Measurements from ENCODE around the gene PTPRT. TPM values are rescaled to one million over a fixed set of nuclear protein-coding genes. Genes with fewer than 3 reads are reported as not detected.

The PTPRT gene
- total RNA-seq, 1 experiment from 2014 or later: 0.13 TPM

DNA sequence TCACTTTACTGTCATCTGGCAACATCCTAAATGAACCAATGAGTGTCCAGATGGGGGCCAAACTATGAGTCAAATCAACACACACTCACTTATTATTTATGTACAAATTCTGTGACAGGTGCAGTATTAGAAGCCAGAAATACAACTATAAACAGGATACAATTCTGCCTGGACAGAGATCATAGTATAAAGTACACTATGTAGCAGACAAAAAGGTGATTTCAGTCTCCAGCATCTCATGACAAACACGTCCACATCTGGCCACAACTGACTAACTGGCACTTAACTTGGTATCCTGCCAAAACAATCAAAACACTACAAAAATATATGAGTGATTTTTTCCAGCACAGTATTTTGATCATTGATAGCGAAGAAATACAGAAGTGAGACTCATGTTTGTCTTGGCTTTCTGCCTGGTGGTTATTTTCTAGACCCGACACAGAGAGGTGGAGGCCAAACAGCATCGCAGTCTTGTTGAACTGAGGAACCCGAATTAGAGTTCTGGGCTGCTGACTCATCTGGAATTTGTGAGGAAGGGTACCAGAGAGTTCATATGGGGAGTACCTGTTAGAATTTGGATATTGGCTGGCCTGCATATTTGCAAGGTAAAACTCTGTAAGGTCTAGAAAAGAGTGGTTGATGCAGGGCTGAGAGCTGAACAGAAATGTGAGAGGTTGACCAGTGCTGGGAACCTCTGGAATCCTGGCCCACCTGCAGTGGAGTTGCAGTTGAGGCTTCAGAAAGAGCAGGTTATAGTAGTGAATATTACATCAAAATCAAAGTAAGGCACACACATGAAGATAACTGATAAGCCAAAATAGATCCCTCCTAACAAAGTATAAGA, 475.2 kb downstream of the PTPRT start:
- no peak overlapping the region for H4K5ac ChIP-seq (ENCODE audit: insufficient read length, low read depth, low read length)
- H3K23ac ChIP-seq (ENCODE audit: insufficient read length, low read depth, low read length): no peak overlapping the region
- no peak overlapping the region for H3K4me2 ChIP-seq (ENCODE audit: insufficient read depth, insufficient read length, low read length)
- H2AFZ ChIP-seq (ENCODE audit: low read length): no peak overlapping the region
- no peaks in the 10 kb centered on the region for H3K4me1 Mint-ChIP-seq
- no peaks in the 10 kb centered on the region for H3K4me1 ChIP-seq (ENCODE audit: insufficient read depth, low read length)
- H2BK120ac ChIP-seq (ENCODE audit: low read depth, low read length, poor library complexity, severe bottlenecking): no peak overlapping the region
- no peak overlapping the region for H2BK5ac ChIP-seq (ENCODE audit: insufficient read length, low read length)
- H3K56ac ChIP-seq (ENCODE audit: insufficient read length, low read depth, low read length): no peak overlapping the region
- no peak overlapping the region for H2BK20ac ChIP-seq (ENCODE audit: low read depth, low read length, poor library complexity, severe bottlenecking)
- H3K27me3 ChIP-seq (ENCODE audit: insufficient read depth, low read length): no peaks in the 10 kb centered on the region
- H3K36me3 Mint-ChIP-seq (ENCODE audit: insufficient read depth in 1 of 3, low read depth in 3 of 3): peaks cover 11 to 14% (median 11%) of the 10 kb centered on the region in 3 experiments
- no peak overlapping the region for H3K9ac ChIP-seq (ENCODE audit: extremely low read depth, insufficient read length, low read length)
- no peaks in the 10 kb centered on the region for H3K79me1 ChIP-seq (ENCODE audit: insufficient read depth, low read depth, low read length, poor library complexity, severe bottlenecking)
- TF ChIP-seq, protein P1, sequence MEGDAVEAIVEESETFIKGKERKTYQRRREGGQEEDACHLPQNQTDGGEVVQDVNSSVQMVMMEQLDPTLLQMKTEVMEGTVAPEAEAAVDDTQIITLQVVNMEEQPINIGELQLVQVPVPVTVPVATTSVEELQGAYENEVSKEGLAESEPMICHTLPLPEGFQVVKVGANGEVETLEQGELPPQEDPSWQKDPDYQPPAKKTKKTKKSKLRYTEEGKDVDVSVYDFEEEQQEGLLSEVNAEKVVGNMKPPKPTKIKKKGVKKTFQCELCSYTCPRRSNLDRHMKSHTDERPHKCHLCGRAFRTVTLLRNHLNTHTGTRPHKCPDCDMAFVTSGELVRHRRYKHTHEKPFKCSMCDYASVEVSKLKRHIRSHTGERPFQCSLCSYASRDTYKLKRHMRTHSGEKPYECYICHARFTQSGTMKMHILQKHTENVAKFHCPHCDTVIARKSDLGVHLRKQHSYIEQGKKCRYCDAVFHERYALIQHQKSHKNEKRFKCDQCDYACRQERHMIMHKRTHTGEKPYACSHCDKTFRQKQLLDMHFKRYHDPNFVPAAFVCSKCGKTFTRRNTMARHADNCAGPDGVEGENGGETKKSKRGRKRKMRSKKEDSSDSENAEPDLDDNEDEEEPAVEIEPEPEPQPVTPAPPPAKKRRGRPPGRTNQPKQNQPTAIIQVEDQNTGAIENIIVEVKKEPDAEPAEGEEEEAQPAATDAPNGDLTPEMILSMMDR (conservative IDR thresholded peaks at IDR 0.05): no peak
- no peak overlapping the region for H2AK5ac ChIP-seq (ENCODE audit: insufficient read length, low read length)
- H3K9me3 Mint-ChIP-seq: peaks cover 18 to 30% of the 10 kb centered on the region in 2 experiments
- no peak overlapping the region for H3K27ac ChIP-seq (ENCODE audit: insufficient read length, low read depth, low read length)
- H4K8ac ChIP-seq (replicated peaks; ENCODE audit: insufficient read length, low read depth, low read length): no peak overlapping the region
- no peak overlapping the region; a peak in 1 of 7 replicates for H3K27ac Mint-ChIP-seq
- no peak overlapping the region for H3K18ac ChIP-seq (ENCODE audit: insufficient read length, low read depth, low read length)
- no peak overlapping the region for H3K14ac ChIP-seq (ENCODE audit: insufficient read depth, low read length)
- no peak overlapping the region for H3K4ac ChIP-seq (ENCODE audit: low read depth, low read length)
- no peaks in the 10 kb centered on the region for H3K79me2 ChIP-seq (ENCODE audit: insufficient read depth, low read length)
- H2BK12ac ChIP-seq (ENCODE audit: insufficient read length, low read depth, low read length): no peak overlapping the region
- no peak overlapping the region for H2BK15ac ChIP-seq (ENCODE audit: low read depth, low read length)
- WGBS (ENCODE audit: extremely low coverage, insufficient read length, low lambda C conversion rate): no CpG with 5 or more reads among the region's 5 CpGs
- H3K23me2 ChIP-seq (ENCODE audit: insufficient read length, low read depth, low read length, poor library complexity, severe bottlenecking): no peaks in the 10 kb centered on the region
- no peak overlapping the region for H3K4me3 Mint-ChIP-seq
- peaks cover 17% of the 10 kb centered on the region for H3K9me3 ChIP-seq (ENCODE audit: control insufficient read depth, low read depth, low read length)
- no peaks in the 10 kb centered on the region for H4K20me1 ChIP-seq (ENCODE audit: control insufficient read depth, insufficient read depth, insufficient read length)
- no peak for DNase-seq
- no peak overlapping the region for H4K91ac ChIP-seq (ENCODE audit: insufficient read length, low read depth, low read length)
- H3K27me3 Mint-ChIP-seq (ENCODE audit: low read depth): peaks cover 3% of the 10 kb centered on the region
- H3T11ph ChIP-seq (ENCODE audit: low read length): no peak overlapping the region
